HepG2 (cell line): ENCODE data around the gene SSTR5. TPM values are rescaled to one million over a fixed set of nuclear protein-coding genes. Genes with fewer than 3 reads are reported as not detected.

Experiments
- AHR ChIP-seq: IDR thresholded peaks from 2 replicates; pipeline ENCODE4 v1.6.1; 2018; ENCODE audit warnings: missing genetic modification reagents, missing compliant biosample characterization
- ARNTL ChIP-seq: sonication (generic); formaldehyde crosslinking; IDR thresholded peaks from 2 replicates; pipeline ENCODE4 v1.4.0; 2020; ENCODE audit warnings: mild to moderate bottlenecking, missing genetic modification reagents
- FOSL2 ChIP-seq: sonication (generic); formaldehyde crosslinking; IDR thresholded peaks from 2 replicates; pipeline ENCODE4 v1.4.0; 2020; ENCODE audit warnings: missing genetic modification reagents
- MEF2D ChIP-seq: sonication (generic); formaldehyde crosslinking; IDR thresholded peaks from 2 replicates; pipeline ENCODE4 v1.5.1; 2020; ENCODE audit warnings: mild to moderate bottlenecking, missing genetic modification reagents
- NFKBIZ ChIP-seq: IDR thresholded peaks from 2 replicates; pipeline ENCODE4 v1.6.1; 2018; ENCODE audit warnings: missing genetic modification reagents, missing compliant biosample characterization
- PATZ1 ChIP-seq: sonication (generic); formaldehyde crosslinking; IDR thresholded peaks from 2 replicates; pipeline ENCODE4 v1.4.0; 2020; ENCODE audit warnings: missing genetic modification reagents
- PBX2 ChIP-seq: IDR thresholded peaks from 2 replicates; pipeline ENCODE4 v1.6.1; 2016; ENCODE audit warnings: control low read depth
- RORA ChIP-seq: sonication (generic); formaldehyde crosslinking; IDR thresholded peaks from 2 replicates; pipeline ENCODE4 v1.5.0; 2020; ENCODE audit warnings: mild to moderate bottlenecking, missing genetic modification reagents, moderate library complexity
- THRA ChIP-seq: sonication (generic); formaldehyde crosslinking; IDR thresholded peaks from 2 replicates; pipeline ENCODE4 v1.4.0; 2020; ENCODE audit warnings: missing genetic modification reagents, borderline replicate concordance
- TRIM24 ChIP-seq: sonication (generic); formaldehyde crosslinking; IDR thresholded peaks from 2 replicates; pipeline ENCODE4 v1.8.0; 2022; ENCODE audit warnings: mild to moderate bottlenecking, missing genetic modification reagents
- U2AF1 ChIP-seq: fragments of 200-400 bp; formaldehyde crosslinking; optimal IDR thresholded peaks from 2 replicates; pipeline ENCODE3; 2017; ENCODE audit warnings: mild to moderate bottlenecking, low read depth, low read length
- ZBTB3 ChIP-seq: sonication (generic); formaldehyde crosslinking; IDR thresholded peaks from 2 replicates; pipeline ENCODE4 v1.4.0; 2020; ENCODE audit warnings: low read depth, mild to moderate bottlenecking, moderate library complexity, missing genetic modification reagents, borderline replicate concordance
- ZMAT5 ChIP-seq: sonication (generic); formaldehyde crosslinking; IDR thresholded peaks from 2 replicates; pipeline ENCODE4 v1.5.0; 2020; ENCODE audit warnings: mild to moderate bottlenecking, low read depth, missing genetic modification reagents, borderline replicate concordance
- ZMYM2 ChIP-seq: sonication (generic); formaldehyde crosslinking; IDR thresholded peaks from 2 replicates; pipeline ENCODE4 v1.8.0; 2022; ENCODE audit warnings: mild to moderate bottlenecking, missing genetic modification reagents
- ZMYM3 ChIP-seq: sonication (generic); formaldehyde crosslinking; IDR thresholded peaks from 2 replicates; pipeline ENCODE4 v1.5.1; 2020; ENCODE audit warnings: mild to moderate bottlenecking, missing genetic modification reagents
- ZNF841 ChIP-seq: sonication (generic); formaldehyde crosslinking; IDR thresholded peaks from 2 replicates; pipeline ENCODE4 v1.8.1; 2023; ENCODE audit warnings: missing genetic modification reagents, borderline replicate concordance
- polyA plus RNA-seq, 8 experiments: library from polyadenylated mRNA; depleted of rRNA in 3 of 8; stranded (reverse) in 7 of 8; unstranded in 1 of 8; fragments of >200 nt; fragmentation: Illumina TruSeq in 4 of 8; extraction: Trizol in 4 of 8; gene quantifications; 2 replicates each; pipeline versions ENCODE4 v1.2.1 to v1.2.3, GENCODE V29; 2011 to 2016; ENCODE audit warnings: low read depth in 4 of 8, missing spikeins in 1 of 8, mixed read lengths in 1 of 8; ENCODE audit not compliant: insufficient read depth in 1 of 8
- total RNA-seq, 5 experiments: library from RNA; depleted of rRNA; stranded (reverse); fragments of >200 nt; fragmentation: Illumina TruSeq; extraction: Trizol; gene quantifications; 2 replicates each; pipeline ENCODE4 v1.2.3, GENCODE V29; 2016; ENCODE audit warnings: low read depth in 1 of 5
- TF ChIP-seq, protein P1 (sequence below): sonication (generic); formaldehyde crosslinking; IDR thresholded peaks from 2 replicates; pipeline ENCODE4 v1.8.0; 2022; ENCODE audit warnings: mild to moderate bottlenecking, missing genetic modification reagents; ENCODE audit not compliant: insufficient replicate concordance

SSTR5 gene
- total and polyA plus RNA-seq, 2 of the 13 experiments (the other 11 are each of a cell fraction or from before 2014, with no cell fraction given): 0.20 to 0.49 TPM

DNA sequence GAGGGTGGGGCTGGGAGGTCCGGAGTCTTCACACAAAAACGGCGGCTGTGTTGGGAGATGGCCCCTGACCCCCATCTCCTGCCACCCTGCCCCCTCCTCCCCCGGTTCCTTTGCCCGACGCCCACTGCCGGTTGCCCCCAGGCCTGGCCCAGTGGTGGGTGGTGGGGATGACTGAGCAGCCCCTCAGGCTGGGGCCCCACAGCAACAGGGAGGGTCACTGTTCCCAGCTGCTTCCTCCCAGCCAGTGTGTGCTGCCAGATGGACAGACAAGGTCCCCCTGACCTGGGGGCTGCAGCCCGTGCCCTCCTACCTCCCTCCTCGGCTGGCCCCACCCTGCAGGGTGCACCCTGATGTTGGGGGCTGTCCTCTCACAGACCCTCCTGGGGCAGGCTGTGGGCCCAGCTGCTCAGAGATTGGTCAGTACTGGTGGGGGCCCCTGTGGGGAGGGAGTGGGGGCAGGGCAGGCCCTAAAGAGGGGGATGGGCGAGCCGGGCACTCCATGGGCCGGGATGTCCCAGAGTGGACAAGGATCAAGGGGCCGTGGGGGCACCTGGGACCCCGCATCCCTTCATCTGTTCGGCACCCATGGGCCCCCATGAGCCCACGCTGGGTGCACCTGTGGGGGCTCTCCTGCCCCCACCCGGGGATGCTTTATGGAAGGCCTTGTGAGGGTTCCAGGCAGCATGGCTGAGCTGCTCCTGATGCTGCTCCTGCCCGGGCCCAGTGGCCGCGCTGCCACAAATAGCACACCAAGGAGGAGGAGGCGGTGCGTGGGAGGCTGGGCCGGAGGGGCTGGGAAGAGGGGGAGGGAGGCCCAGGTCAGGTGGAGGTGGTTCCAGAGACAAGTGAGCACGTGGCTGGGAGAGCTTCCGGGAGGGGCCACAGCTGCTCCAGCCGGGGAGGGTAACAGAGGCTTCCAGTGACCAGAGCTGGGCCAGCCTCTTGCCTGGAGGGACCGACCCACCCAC lies 18.4 kb downstream of the SSTR5 start (continued):
- no peak for TF ChIP-seq PBX2 (CRISPR knock-in tag)
- no peak for TF ChIP-seq ZMYM2 (CRISPR knock-in tag)
- TF ChIP-seq TRIM24 (CRISPR knock-in tag): no peak
- peak; percentile 92 for TF ChIP-seq ARNTL (CRISPR knock-in tag)
- peak; percentile 89 for TF ChIP-seq MEF2D (CRISPR knock-in tag)
- no peak; the same call in 1 of the 2 replicates for TF ChIP-seq THRA
- TF ChIP-seq ZMYM3 (CRISPR knock-in tag): no peak
- TF ChIP-seq AHR (CRISPR knock-in tag): no peak
- TF ChIP-seq ZNF841 (CRISPR knock-in tag): no peak
- no peak for TF ChIP-seq U2AF1
- TF ChIP-seq RORA: no peak
- TF ChIP-seq FOSL2 (CRISPR knock-in tag): 0 out of 2 replicates have a peak, but pooled peaks have one; percentile 29
- no peak for TF ChIP-seq ZMAT5 (CRISPR knock-in tag)
- TF ChIP-seq PATZ1 (CRISPR knock-in tag): peak; percentile 87
- TF ChIP-seq NFKBIZ (CRISPR knock-in tag): peak; percentile 45; the same call in 1 of the 2 replicates
- no peak for TF ChIP-seq ZBTB3 (CRISPR knock-in tag)
- TF ChIP-seq, protein P1, sequence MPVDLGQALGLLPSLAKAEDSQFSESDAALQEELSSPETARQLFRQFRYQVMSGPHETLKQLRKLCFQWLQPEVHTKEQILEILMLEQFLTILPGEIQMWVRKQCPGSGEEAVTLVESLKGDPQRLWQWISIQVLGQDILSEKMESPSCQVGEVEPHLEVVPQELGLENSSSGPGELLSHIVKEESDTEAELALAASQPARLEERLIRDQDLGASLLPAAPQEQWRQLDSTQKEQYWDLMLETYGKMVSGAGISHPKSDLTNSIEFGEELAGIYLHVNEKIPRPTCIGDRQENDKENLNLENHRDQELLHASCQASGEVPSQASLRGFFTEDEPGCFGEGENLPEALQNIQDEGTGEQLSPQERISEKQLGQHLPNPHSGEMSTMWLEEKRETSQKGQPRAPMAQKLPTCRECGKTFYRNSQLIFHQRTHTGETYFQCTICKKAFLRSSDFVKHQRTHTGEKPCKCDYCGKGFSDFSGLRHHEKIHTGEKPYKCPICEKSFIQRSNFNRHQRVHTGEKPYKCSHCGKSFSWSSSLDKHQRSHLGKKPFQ: peak; percentile 68
